GM10266 (cell line): Measurements from ENCODE around the gene KIRREL2.
"Not testable (repeated sequence)": the region's sequence is repeated elsewhere in the genome, so short reads cannot be mapped to it uniquely, and the experiment has no call there.

Experiments
- DNase-seq: peaks from one replicate; pipeline ENCODE4 v3.0.0; 2012; ENCODE audit errors: extremely low spot score
- TF ChIP-seq, protein P1 (sequence below): IDR thresholded peaks from 2 replicates; pipeline ENCODE4 v1.5.1; 2012; ENCODE audit warnings: mild to moderate bottlenecking, low read depth; ENCODE audit not compliant: control insufficient read depth, insufficient read depth; ENCODE audit errors: missing control alignments

The KIRREL2 gene

DNA sequence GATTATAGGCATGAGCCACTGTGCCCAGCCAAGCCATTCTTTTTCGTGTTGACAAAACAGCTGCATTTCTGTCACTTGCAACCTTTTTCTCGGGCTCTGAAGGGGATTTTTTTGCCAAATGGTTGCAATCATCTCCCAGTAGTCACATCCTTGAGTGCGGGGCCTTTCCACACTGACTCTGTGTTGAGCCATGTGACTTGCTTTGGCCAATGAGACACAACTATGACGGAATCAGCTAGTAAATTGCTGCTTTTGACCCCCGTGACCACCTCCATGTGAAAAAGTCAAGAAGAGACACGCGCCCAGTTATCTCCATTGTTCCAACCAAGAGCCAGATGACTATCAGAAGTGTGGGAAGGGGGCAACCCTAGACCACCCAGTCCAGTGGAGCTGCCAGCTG is 22.7 kb upstream of the KIRREL2 start:
- TF ChIP-seq, protein P1, sequence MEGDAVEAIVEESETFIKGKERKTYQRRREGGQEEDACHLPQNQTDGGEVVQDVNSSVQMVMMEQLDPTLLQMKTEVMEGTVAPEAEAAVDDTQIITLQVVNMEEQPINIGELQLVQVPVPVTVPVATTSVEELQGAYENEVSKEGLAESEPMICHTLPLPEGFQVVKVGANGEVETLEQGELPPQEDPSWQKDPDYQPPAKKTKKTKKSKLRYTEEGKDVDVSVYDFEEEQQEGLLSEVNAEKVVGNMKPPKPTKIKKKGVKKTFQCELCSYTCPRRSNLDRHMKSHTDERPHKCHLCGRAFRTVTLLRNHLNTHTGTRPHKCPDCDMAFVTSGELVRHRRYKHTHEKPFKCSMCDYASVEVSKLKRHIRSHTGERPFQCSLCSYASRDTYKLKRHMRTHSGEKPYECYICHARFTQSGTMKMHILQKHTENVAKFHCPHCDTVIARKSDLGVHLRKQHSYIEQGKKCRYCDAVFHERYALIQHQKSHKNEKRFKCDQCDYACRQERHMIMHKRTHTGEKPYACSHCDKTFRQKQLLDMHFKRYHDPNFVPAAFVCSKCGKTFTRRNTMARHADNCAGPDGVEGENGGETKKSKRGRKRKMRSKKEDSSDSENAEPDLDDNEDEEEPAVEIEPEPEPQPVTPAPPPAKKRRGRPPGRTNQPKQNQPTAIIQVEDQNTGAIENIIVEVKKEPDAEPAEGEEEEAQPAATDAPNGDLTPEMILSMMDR, result no peak
- no peak for DNase-seq

GRCh38 chr19:35836096-35836495 is 20.6 kb upstream of the KIRREL2 start:
- DNase-seq, result not testable (repeated sequence)

DNA sequence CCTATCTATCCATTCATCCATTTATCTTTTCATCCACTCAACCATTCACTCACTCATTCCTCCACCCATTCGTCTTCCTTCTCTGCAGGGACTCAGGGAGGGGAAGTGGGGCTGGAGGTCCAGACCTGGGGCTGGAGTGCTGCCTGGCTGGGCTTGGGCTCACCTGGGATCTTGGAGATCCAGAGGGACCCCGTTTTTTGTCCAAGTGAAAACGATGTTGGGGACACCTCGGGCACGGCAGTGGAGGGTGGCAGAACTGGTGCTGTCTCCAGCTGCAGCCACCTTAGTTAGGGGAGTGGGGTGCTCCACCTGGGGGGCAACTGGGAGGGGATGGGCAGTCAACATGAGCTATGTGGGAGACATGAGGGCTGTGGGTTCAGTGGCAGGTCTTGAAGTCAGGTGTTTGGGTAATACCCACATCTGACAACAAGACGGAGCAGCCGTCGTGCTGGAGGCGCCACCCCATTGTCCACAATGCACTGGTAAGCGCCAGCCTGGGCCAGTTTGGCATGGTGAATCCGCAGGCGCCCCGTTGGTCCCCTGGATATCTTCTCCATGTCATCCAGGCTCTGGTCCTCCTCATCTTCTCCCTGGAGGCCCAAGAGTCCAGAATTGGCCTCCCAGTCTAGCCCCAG is 14.6 kb upstream of the KIRREL2 start:
- DNase-seq, result no peak
- TF ChIP-seq, protein P1, result no peak

DNA sequence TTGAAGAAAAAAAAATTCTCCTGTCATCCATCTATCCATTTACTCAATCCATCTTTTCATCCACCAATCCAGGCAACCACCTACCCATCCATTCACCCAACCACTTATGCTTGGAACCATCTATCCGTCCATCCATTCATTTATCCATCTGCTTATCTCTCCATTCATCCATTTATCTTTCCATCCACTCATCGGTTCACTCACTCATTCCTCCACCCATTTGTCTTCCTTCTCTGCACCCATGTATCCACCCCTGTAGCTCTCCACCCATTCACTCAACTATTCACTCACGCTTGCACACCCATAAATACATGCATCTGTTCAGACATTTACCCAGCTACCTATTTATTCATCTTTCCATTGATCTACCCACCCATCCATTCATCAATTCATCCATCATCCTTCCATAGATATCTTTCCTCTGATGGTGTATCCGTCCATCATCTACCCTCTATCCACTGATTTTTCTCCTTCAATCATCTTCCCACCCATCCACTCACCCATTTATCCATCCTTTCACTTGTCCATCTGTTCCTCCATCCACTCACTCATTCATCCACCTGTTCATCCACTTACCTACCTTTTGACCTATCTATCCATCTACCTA is 13.9 kb upstream of the KIRREL2 start:
- TF ChIP-seq, protein P1, result no peak
- DNase-seq, result no peak

DNA sequence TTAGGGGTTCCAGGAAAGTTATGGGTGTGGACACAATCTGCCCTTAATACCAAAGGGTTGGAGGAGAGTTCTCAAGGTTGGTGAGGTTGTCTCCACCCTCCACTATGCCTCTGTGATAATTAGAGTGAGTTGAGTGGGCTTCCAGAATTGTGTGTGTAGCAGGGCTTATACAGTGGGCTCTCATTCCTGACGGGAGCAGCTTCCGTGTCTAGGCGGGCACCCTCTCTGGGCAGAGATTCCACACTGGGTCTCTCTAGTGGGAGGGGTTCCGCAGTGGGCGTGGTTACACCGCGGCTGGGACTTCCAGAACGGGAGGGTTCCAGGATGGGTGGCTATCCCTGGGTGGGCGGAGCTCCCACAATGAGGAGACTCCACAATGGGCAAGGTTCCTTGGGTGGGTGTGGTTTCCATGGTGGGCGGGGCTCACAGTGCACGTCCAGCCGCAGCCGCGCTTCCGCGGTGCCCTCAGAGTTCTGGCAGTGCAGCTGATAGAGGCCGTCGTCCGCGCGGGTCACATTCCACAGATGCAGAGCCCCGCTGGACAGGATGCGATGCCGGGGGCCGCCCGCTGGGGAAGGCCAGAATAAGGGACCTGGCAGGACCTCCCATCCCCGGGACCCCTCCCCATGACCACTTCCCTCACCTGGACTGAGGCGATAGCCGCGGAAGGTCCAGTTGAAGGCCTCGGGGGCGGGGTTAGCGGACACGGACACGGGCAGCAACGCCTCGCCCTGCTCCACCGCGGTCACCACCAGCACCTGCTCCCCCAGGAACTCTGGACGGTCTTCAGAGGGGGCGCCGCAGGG is 12.8 kb upstream of the KIRREL2 start:
- DNase-seq, result no peak
- TF ChIP-seq, protein P1, result no peak

DNA sequence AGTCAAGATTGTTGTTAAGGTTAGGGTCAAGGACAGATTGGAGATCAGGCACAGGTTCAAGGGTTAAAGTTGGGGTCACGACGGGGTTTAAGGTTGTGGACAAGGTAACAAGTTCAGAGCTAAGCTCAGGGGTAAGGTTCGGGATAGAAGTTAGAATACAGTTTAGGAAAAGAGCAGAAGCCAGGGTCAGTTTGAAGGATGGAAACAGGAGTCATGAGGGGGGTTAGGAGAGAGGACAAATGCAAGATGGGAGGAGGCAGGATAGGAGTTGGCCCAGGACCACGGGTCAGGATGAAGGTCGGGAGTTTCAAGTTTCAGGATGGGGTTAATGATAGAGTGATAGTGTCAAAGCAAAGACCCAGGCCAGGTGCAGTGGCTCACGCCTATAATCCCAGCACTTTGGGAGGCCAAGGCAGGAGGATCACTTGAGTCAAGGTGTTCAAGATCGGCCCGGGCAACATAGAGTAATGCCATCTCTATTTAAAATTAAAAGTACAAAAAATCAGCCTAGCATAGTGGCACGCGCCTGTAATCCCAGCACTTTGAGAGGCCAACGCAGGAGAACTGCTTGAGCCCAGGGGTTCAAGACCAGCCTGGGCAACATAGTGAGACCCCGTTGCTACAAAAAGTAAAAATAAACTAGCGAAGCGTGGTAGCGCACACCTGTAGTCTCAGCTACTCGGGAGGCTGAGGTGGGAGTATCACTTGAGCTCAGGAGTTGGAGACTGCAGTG is 12.1 kb upstream of the KIRREL2 start:
- TF ChIP-seq, protein P1, result no peak
- DNase-seq, result no peak

DNA sequence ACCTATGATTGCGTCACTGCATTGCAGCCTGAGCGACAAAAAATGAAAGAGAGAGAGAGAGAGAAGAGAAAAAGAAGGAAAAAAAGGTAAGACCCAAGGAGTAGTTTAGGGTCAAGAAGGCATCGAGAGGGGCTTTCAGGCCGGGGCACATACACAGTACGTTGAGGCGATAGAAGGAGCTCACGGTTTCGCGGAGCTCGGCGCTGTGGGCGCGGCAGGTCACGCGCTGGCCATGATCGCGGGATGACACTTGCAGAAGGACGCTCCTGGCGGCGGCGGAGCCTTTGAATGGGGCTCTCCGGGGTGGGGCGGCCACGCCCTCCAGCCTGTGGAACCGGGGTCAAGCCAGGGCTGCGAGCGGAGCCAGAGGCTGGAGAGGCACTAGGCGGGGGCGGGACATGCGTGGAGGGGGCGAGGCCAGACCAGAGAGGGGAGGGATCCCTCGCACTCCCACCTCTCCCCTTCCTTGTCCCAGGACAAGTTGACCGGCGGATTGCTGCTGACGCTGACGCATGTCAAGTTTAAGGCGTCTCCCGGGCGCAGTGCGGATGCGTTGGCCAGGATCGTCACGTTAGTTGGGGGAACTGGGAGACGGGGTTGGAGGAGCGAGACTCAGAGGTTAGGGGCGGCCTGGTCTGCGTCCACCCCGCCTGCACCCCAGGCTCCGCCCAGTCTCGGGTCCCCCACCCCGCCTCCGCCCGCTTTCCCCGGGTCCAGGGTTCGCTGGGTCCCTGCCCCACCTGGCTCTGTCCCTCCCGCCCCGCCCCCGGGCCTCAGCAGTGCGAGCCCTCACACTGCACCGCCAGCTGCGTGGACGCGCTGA is 11.3 kb upstream of the KIRREL2 start:
- TF ChIP-seq, protein P1, result no peak
- no peak for DNase-seq
